Sigmoid colon (tissue), 7 donors: ENCODE data around the gene JMJD7. TPM values are rescaled to one million over a fixed set of nuclear protein-coding genes. Genes with fewer than 3 reads are reported as not detected.

Experiments used
- DNase-seq: peaks from one replicate; pipeline ENCODE4 v3.0.0-alpha.2; 2019
- H3K27ac ChIP-seq, 4 donors: fragments of 200-600 bp; sonication (generic); one replicate each; pipeline ENCODE4 v1.5.1; 2016 to 2019; ENCODE audit warnings: mild to moderate bottlenecking in 1 of 4
- H3K27me3 ChIP-seq, 3 donors: fragments of 200-600 bp; sonication (generic); one replicate each; pipeline ENCODE4 v1.5.1; 2019; ENCODE audit warnings: mild to moderate bottlenecking in 1 of 3
- H3K36me3 ChIP-seq, 4 donors: fragments of 200-600 bp; sonication (generic); one replicate each; pipeline ENCODE4 v1.5.1; 2016 to 2019
- H3K4me1 ChIP-seq, 4 donors: fragments of 200-600 bp; sonication (generic); one replicate each; pipeline ENCODE4 v1.5.1; 2017 to 2019
- H3K4me3 ChIP-seq, 4 donors: fragments of 200-600 bp; sonication (generic); one replicate each; pipeline ENCODE4 v1.5.1; 2017 to 2019; ENCODE audit warnings: mild to moderate bottlenecking in 2 of 4, moderate library complexity in 1 of 4
- H3K9me3 ChIP-seq, 4 donors: fragments of 200-600 bp in 3 of 4; sonication (generic) in 3 of 4; one replicate each; pipeline versions ENCODE4 v1.5.1 to v1.6.1; 2013 to 2019
- CTCF ChIP-seq, 4 experiments: fragments of 450-650 bp in 3 of 4; fragments of 200-600 bp in 1 of 4; IDR thresholded peaks; one replicate each; pipeline ENCODE4 v1.5.1; 2016 to 2019; ENCODE audit warnings: antibody characterized with exemption in 4 of 4, mild to moderate bottlenecking in 3 of 4, moderate library complexity in 2 of 4
- EP300 ChIP-seq, 4 donors: sonication (generic); formaldehyde crosslinking; IDR thresholded peaks; one replicate each; pipeline ENCODE4 v1.6.1; 2017; ENCODE audit warnings: antibody characterized with exemption in 4 of 4
- POLR2A ChIP-seq, 2 donors: fragments of 450-650 bp; IDR thresholded peaks; one replicate each; pipeline ENCODE4 v1.6.1; 2016; ENCODE audit warnings: antibody characterized with exemption in 2 of 2, mild to moderate bottlenecking in 2 of 2, moderate library complexity in 2 of 2
- POLR2AphosphoS5 ChIP-seq, 4 donors: sonication (generic); formaldehyde crosslinking; IDR thresholded peaks; one replicate each; pipeline ENCODE4 v1.6.1; 2017; ENCODE audit warnings: antibody characterized with exemption in 4 of 4
- WGBS, 2 donors: extraction: QIAGEN DNeasy Blood & Tissue Kit; methylation state at CpG; one replicate each; pipeline ENCODE4 v1.1.7; 2013; 5-methylcytosine and 5-hydroxymethylcytosine counted together
- intact Hi-C: fragments of 100-400 bp; cut with DNase I; formaldehyde crosslinking; loops from one replicate; pipeline ENCODE4 v1.15.1; 2023
- polyA plus RNA-seq, 3 donors: library from polyadenylated mRNA; stranded (reverse); fragments of 200-250 nt; gene quantifications; one replicate each; pipeline ENCODE4 v1.2.3, GENCODE V29; 2013
- total RNA-seq, 4 donors: library from RNA; depleted of rRNA; stranded (reverse); fragments of >200 nt; gene quantifications; one replicate each; pipeline ENCODE4 v1.1.0, GENCODE V29; 2016
- donor health status: healthy with polysubstance abuse.
- donor health status: Bipolar disorder and iron deficiency.
- donor health status: healthy.

JMJD7 gene
- total RNA-seq (10 to 100 TPM in 3 of 4 donors, 1 to 10 TPM in 1; 9.7 to 14.0 (median 12.1) TPM), polyA plus RNA-seq (10 to 100 TPM in 2 of 3 donors, 1 to 10 TPM in 1; 9.5 to 12.4 (median 10.2) TPM)

- H3K4me1 ChIP-seq, result peaks cover 0 to 21% (median 18%) of the 10 kb centered on the region in 4 donors
- no peaks in the 10 kb centered on the region for H3K9me3 ChIP-seq
- H3K27ac ChIP-seq, result peak within 1 kb of the TSS; percentile 79 to 90 (median 87)
- peak within 1 kb of the TSS; percentile 54 to 84 (median 70) for H3K4me3 ChIP-seq
- TF ChIP-seq POLR2A (IDR thresholded peaks at IDR 0.05), result peak; percentile 48 to 61
- peak; percentile 86 to 93 (median 88) for TF ChIP-seq POLR2AphosphoS5 (IDR thresholded peaks at IDR 0.05)
- TF ChIP-seq EP300 (IDR thresholded peaks at IDR 0.05), result no peak
- no peak for TF ChIP-seq CTCF (IDR thresholded peaks at IDR 0.05)
- DNase-seq, result peak; percentile 97
- intact Hi-C loops, result loop anchor here (1.0 to 2.0 kb wide), 2 partner anchors 54 to 145 kb away; partner anchors contain the start of genes EHD4 and MAPKBP1
- peaks cover 4 to 40% (median 14%) of the 10 kb centered on the region in 4 donors for H3K36me3 ChIP-seq
- no peaks in the 10 kb centered on the region for H3K27me3 ChIP-seq
- whole genome bisulfite sequencing, 2 donors, result 1% methylated on average over 66 of the region's 66 CpGs
Observed at GRCh38 chr15:41827880-41828806, at the start of gene JMJD7. Gene JMJD7, plus strand, starts transcription at chr15:41828092. Its CDS starts 33 bp downstream, at chr15:41828125.

DNA sequence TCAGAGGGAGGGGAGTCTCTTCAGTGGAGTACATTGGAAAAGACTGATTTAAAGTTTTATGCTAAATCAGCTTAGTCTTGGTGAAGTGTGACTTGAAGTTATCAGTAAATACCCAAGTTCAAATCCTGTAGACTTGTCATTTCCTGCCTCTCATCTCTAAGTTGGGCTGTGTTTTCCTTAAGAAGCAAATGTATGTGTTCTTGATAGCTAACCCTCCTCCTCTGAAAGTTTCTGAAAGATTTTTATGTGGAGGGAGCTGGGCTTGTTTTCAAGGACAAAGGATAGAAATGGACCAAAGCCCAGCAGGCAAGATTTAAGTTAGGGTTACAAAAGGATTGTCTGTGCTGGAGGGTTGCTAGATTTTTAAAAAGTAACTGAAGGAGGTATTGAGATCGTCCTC, 49.4 kb upstream of the JMJD7 start:
- Histone ChIP-seq H3K27me3 (no peaks in the 10 kb centered on the region), H3K27ac (peak overlapping the region in 2 of 4 donors; percentile 48 to 63), H3K9me3 (no peaks in the 10 kb centered on the region), H3K4me1 (peaks cover 0 to 62% (median 54%) of the 10 kb centered on the region in 4 donors), H3K4me3 (no peak overlapping the region), H3K36me3 (no peaks in the 10 kb centered on the region)
- intact Hi-C loops, result loop anchor here (10.0 kb wide), 1 partner anchor 174 kb away; no protein-coding TSS in a partner anchor
- 82 to 95% methylated on average over 1 of the region's 1 CpG for WGBS, 2 donors
- DNase-seq, result no peak
- TF ChIP-seq POLR2A (IDR thresholded peaks at IDR 0.05) (no peak), EP300 (IDR thresholded peaks at IDR 0.05) (no peak), CTCF (IDR thresholded peaks at IDR 0.05) (no peak), POLR2AphosphoS5 (IDR thresholded peaks at IDR 0.05) (no peak)

- H3K27ac ChIP-seq, result peak overlapping the region in 3 of 4 donors; percentile 58 to 74 (median 63)
- H3K4me1 ChIP-seq, result peaks cover 0 to 59% (median 50%) of the 10 kb centered on the region in 4 donors
- no peaks in the 10 kb centered on the region for H3K27me3 ChIP-seq
- H3K4me3 ChIP-seq, result no peak overlapping the region
- H3K36me3 ChIP-seq, result no peaks in the 10 kb centered on the region
- TF ChIP-seq CTCF (IDR thresholded peaks at IDR 0.05) (no peak), POLR2A (IDR thresholded peaks at IDR 0.05) (no peak), EP300 (IDR thresholded peaks at IDR 0.05) (no peak), POLR2AphosphoS5 (IDR thresholded peaks at IDR 0.05) (no peak)
- no peak for DNase-seq
- WGBS, 2 donors, result 77 to 93% methylated on average over 4 of the region's 4 CpGs
- intact Hi-C loops, result loop anchor here (10.0 kb wide), 1 partner anchor 175 kb away; no protein-coding TSS in a partner anchor
- H3K9me3 ChIP-seq, result no peaks in the 10 kb centered on the region
Observed at GRCh38 chr15:41779662-41780157, 48.2 kb upstream of the JMJD7 start.

DNA sequence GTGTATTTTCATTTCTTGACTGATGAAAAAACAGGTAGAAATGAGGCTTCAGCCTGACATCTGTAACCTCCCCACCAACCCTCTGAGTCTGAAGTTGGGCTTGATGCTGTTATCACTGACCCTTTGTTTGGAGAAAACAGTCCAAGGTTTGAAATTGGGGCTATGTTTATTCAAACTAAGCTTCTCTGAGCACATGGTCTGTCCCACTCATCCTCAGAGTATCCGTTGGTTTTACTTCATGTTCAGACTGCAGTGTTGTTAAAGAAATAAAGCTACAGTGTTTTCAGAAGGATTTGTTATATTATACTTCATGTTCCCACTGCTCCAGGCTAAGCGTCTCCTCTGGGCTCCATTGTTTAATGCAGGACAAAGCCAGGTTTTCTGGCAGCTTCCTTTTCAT, 47.6 kb upstream of the JMJD7 start:
- TF ChIP-seq POLR2A (IDR thresholded peaks at IDR 0.05) (no peak), POLR2AphosphoS5 (IDR thresholded peaks at IDR 0.05) (no peak), EP300 (IDR thresholded peaks at IDR 0.05) (no peak), CTCF (IDR thresholded peaks at IDR 0.05) (no peak)
- Histone ChIP-seq H3K9me3 (no peaks in the 10 kb centered on the region), H3K36me3 (no peaks in the 10 kb centered on the region), H3K4me3 (no peak overlapping the region), H3K27ac (peak overlapping the region in 3 of 4 donors; percentile 58 to 74 (median 63)), H3K4me1 (peaks cover 0 to 57% (median 47%) of the 10 kb centered on the region in 4 donors), H3K27me3 (no peaks in the 10 kb centered on the region)
- DNase-seq, result no peak
- intact Hi-C loops, result no loop called here
- WGBS, 2 donors, result 62 to 66% methylated on average over 2 of the region's 2 CpGs
